IMR-90 (cell line): ENCODE results near the gene KIF1C. TPM values are rescaled to one million over a fixed set of nuclear protein-coding genes. Genes with fewer than 3 reads are reported as not detected.
A peak's percentile ranks its signal among the peaks of the same experiment; 100 is the strongest.

Experiments
- ATAC-seq: fragments of 200-7000 bp; cut with Tn5 transposase; 2 replicates; pipeline ENCODE4 v1.9.1; 2020; ENCODE audit warnings: low read depth, mild to moderate bottlenecking, moderate library complexity
- BruUV-seq: library from RNA; stranded (reverse); fragments of 400-500 nt; replicated peaks from 2 replicates; lab custom pipeline; 2021; lab: Mats Ljungman, UMichigan
- CTCF ChIA-PET: fragments of 300-600 bp; formaldehyde crosslinking; extraction: SDS; loops from one replicate; lab custom pipeline; 2021; ENCODE audit warnings: antibody characterized with exemption; lab: Yijun Ruan, JAX
- POLR2A ChIA-PET: fragments of 300-600 bp; sonication (Branson Sonifier 250); formaldehyde crosslinking; loops from one replicate; lab custom pipeline; 2022; ENCODE audit warnings: antibody characterized with exemption; ENCODE audit not compliant: unreplicated experiment; lab: Charles Lee
- DNase-seq: peaks from one replicate; pipeline ENCODE4 v3.0.0; 2013
- H2AFZ ChIP-seq: replicated peaks from 2 replicates; pipeline ENCODE3; 2013; ENCODE audit warnings: low read length, mild to moderate bottlenecking; ENCODE audit not compliant: poor library complexity
- H2AK5ac ChIP-seq: 2 replicates; pipeline ENCODE4 v1.6.1; 2013; ENCODE audit warnings: low read depth, low read length, inconsistent platforms
- H2AK9ac ChIP-seq: replicated peaks from 2 replicates; pipeline ENCODE3; 2013; ENCODE audit warnings: mild to moderate bottlenecking, low read depth, low read length, moderate library complexity; ENCODE audit not compliant: poor library complexity
- H2BK120ac ChIP-seq: 2 replicates; pipeline ENCODE4 v1.6.1; 2013; ENCODE audit warnings: low read depth, low read length, inconsistent platforms
- H2BK15ac ChIP-seq: 3 replicates; pipeline ENCODE4 v1.6.1; 2013; ENCODE audit warnings: low read depth, low read length, inconsistent platforms
- H2BK20ac ChIP-seq: 2 replicates; pipeline ENCODE4 v1.6.1; 2013; ENCODE audit warnings: low read depth, mild to moderate bottlenecking, inconsistent platforms, low read length, moderate library complexity
- H2BK5ac ChIP-seq: 2 replicates; pipeline ENCODE4 v1.6.1; 2013; ENCODE audit warnings: mild to moderate bottlenecking, low read depth, low read length, inconsistent platforms; ENCODE audit not compliant: poor library complexity, severe bottlenecking
- H3K14ac ChIP-seq: replicated peaks from 2 replicates; pipeline ENCODE4 v1.6.1; 2013; ENCODE audit warnings: low read depth, low read length, inconsistent platforms
- H3K18ac ChIP-seq: 2 replicates; pipeline ENCODE4 v1.6.1; 2013; ENCODE audit warnings: low read depth, low read length, control low read depth
- H3K23ac ChIP-seq: 2 replicates; pipeline ENCODE4 v1.6.1; 2013; ENCODE audit warnings: low read depth, low read length, inconsistent platforms
- H3K27ac ChIP-seq: 2 replicates; pipeline ENCODE4 v1.5.1; 2013; ENCODE audit warnings: mild to moderate bottlenecking, control low read depth, low read length; ENCODE audit not compliant: insufficient read depth
- H3K27me3 ChIP-seq: 2 replicates; pipeline ENCODE4 v1.6.1; 2013; ENCODE audit warnings: low read length; ENCODE audit not compliant: control insufficient read depth, insufficient read depth
- H3K36me3 ChIP-seq: 2 replicates; pipeline ENCODE4 v1.6.1; 2013; ENCODE audit warnings: low read length, mixed read lengths; ENCODE audit not compliant: control insufficient read depth, insufficient read depth
- H3K4ac ChIP-seq: 2 replicates; pipeline ENCODE4 v1.6.1; 2013; ENCODE audit warnings: low read depth, low read length, inconsistent platforms
- H3K4me1 ChIP-seq: 2 replicates; pipeline ENCODE4 v1.6.1; 2013; ENCODE audit warnings: low read length, mixed read lengths; ENCODE audit not compliant: control insufficient read depth, insufficient read depth
- H3K4me2 ChIP-seq: 2 replicates; pipeline ENCODE4 v1.6.1; 2013; ENCODE audit warnings: low read depth, mild to moderate bottlenecking, control low read depth, low read length, moderate library complexity
- H3K4me3 ChIP-seq: 2 replicates; pipeline ENCODE4 v1.5.1; 2013; ENCODE audit warnings: low read depth, mild to moderate bottlenecking, control low read depth, low read length, moderate library complexity; ENCODE audit not compliant: insufficient read depth
- H3K56ac ChIP-seq: 2 replicates; pipeline ENCODE4 v1.6.1; 2013; ENCODE audit warnings: low read length, inconsistent platforms; ENCODE audit not compliant: insufficient read depth; ENCODE audit errors: extremely low read depth
- H3K79me1 ChIP-seq, 2 experiments: 2 replicates each; pipeline ENCODE4 v1.6.1; 2013; ENCODE audit warnings: low read length in 2 of 2, inconsistent platforms in 1 of 2, low read depth in 1 of 2
- H3K9ac ChIP-seq: 2 replicates; pipeline ENCODE4 v1.6.1; 2013; ENCODE audit warnings: low read depth, low read length, control low read depth
- H3K9me1 ChIP-seq: 2 replicates; pipeline ENCODE4 v1.6.1; 2013; ENCODE audit warnings: low read length, inconsistent platforms; ENCODE audit not compliant: insufficient read depth
- H3K9me3 ChIP-seq: 2 replicates; pipeline ENCODE4 v1.6.1; 2013; ENCODE audit warnings: low read length; ENCODE audit not compliant: control insufficient read depth, insufficient read depth
- H4K20me1 ChIP-seq: 2 replicates; pipeline ENCODE4 v1.6.1; 2013; ENCODE audit warnings: low read length, inconsistent platforms; ENCODE audit not compliant: insufficient read depth
- H4K5ac ChIP-seq: 2 replicates; pipeline ENCODE4 v1.6.1; 2013; ENCODE audit warnings: mild to moderate bottlenecking, low read depth, low read length, control low read depth
- H4K8ac ChIP-seq, 2 experiments: 2 replicates each; pipeline ENCODE4 v1.6.1; 2013; ENCODE audit warnings: low read depth in 2 of 2, low read length in 2 of 2, control low read depth in 1 of 2, inconsistent platforms in 1 of 2
- H4K91ac ChIP-seq: 2 replicates; pipeline ENCODE4 v1.6.1; 2013; ENCODE audit warnings: low read depth, low read length, inconsistent platforms; ENCODE audit not compliant: insufficient read depth
- BHLHE40 ChIP-seq: fragments of 150-350 bp; IDR thresholded peaks from 2 replicates; pipeline ENCODE4 v1.6.1; 2016; ENCODE audit warnings: mild to moderate bottlenecking, low read depth, low read length
- CEBPB ChIP-seq: IDR thresholded peaks from 2 replicates; pipeline ENCODE4 v1.6.1; 2012; ENCODE audit warnings: low read depth, low read length, improper control_type of control experiment
- CHD1 ChIP-seq: IDR thresholded peaks from 2 replicates; pipeline ENCODE4 v1.6.1; 2012; ENCODE audit warnings: low read depth, low read length, improper control_type of control experiment
- CTCF ChIP-seq: conservative IDR thresholded peaks from 2 replicates; pipeline ENCODE4 v1.5.1; 2012; ENCODE audit warnings: mild to moderate bottlenecking, low read depth, low read length, improper control_type of control experiment
- FOS ChIP-seq: fragments of 150-350 bp; IDR thresholded peaks from 2 replicates; pipeline ENCODE4 v1.6.1; 2016; ENCODE audit warnings: low read depth, low read length
- MAFK ChIP-seq: IDR thresholded peaks from 2 replicates; pipeline ENCODE4 v1.6.1; 2012; ENCODE audit warnings: low read depth, low read length, improper control_type of control experiment
- MAZ ChIP-seq: IDR thresholded peaks from 2 replicates; pipeline ENCODE4 v1.6.1; 2012; ENCODE audit warnings: low read depth, mild to moderate bottlenecking, low read length, improper control_type of control experiment, moderate library complexity, borderline replicate concordance
- NFE2L2 ChIP-seq: fragments of 150-350 bp; IDR thresholded peaks from 2 replicates; pipeline ENCODE4 v1.6.1; 2016; ENCODE audit warnings: low read depth, mild to moderate bottlenecking, low read length
- POLR2A ChIP-seq: IDR thresholded peaks from 2 replicates; pipeline ENCODE4 v1.6.1; 2012; ENCODE audit warnings: mild to moderate bottlenecking, low read depth, low read length
- RCOR1 ChIP-seq: IDR thresholded peaks from 2 replicates; pipeline ENCODE4 v1.6.1; 2012; ENCODE audit warnings: mild to moderate bottlenecking, low read length, improper control_type of control experiment; ENCODE audit not compliant: insufficient replicate concordance
- USF2 ChIP-seq: fragments of 150-350 bp; IDR thresholded peaks from 2 replicates; pipeline ENCODE4 v1.6.1; 2017; ENCODE audit warnings: mild to moderate bottlenecking, antibody characterized with exemption, low read length, low read depth
- WGBS, 2 experiments: methylation state at CpG; one replicate each; pipeline versions ENCODE4 v1.1.5 to v1.1.7; 2013; ENCODE audit warnings: missing lambda C conversion rate in 2 of 2; ENCODE audit not compliant: insufficient read length in 1 of 2; ENCODE audit errors: extremely low coverage in 2 of 2; 5-methylcytosine and 5-hydroxymethylcytosine counted together
- dilution Hi-C: fragments of 300-500 bp; cut with HindIII; formaldehyde crosslinking; loops from one replicate; pipeline ENCODE4 v1.14.3; 2018; ENCODE audit warnings: low sequenced_read_pairs; ENCODE audit not compliant: unreplicated experiment
- in situ Hi-C: fragments of 300-500 bp; cut with MboI; formaldehyde crosslinking; loops from 3 replicates; pipeline ENCODE4 v1.14.3; 2019; ENCODE audit warnings: low sequenced_read_pairs, inconsistent platforms, mixed read lengths
- intact Hi-C: fragments of 100-400 bp; cut with micrococcal nuclease; formaldehyde crosslinking; loops from 2 replicates; pipeline ENCODE4 v1.10.0; 2022
- polyA plus RNA-seq, 3 experiments: library from polyadenylated mRNA; depleted of rRNA; stranded (reverse); fragments of >200 nt; gene quantifications; 2 replicates each; pipeline ENCODE4 v1.2.3, GENCODE V29; 2012; ENCODE audit warnings: low replicate concordance in 1 of 3
- total RNA-seq: library from RNA; depleted of rRNA; stranded (reverse); fragments of >200 nt; gene quantifications from 2 replicates; pipeline ENCODE4 v1.2.3, GENCODE V29; 2012

Gene KIF1C
- total and polyA plus RNA-seq, 2 of the 4 experiments (the other 2 are of a cell fraction), result 27.4 to 28.7 TPM

GRCh38 chr17:4959261-4959965, 38.3 kb upstream of the KIF1C start:
- Histone ChIP-seq H3K27ac (no peak overlapping the region), H3K56ac (no peak overlapping the region), H3K23ac (no peak overlapping the region), H3K36me3 (peaks cover 20% of the 10 kb centered on the region), H4K91ac (no peak overlapping the region), H2AK5ac (no peak overlapping the region), H3K4ac (no peak overlapping the region), H2BK20ac (no peak overlapping the region), H2BK15ac (no peak overlapping the region), H3K9me3 (no peaks in the 10 kb centered on the region), H4K8ac (no peak overlapping the region), H3K14ac (no peak overlapping the region), H3K9me1 (0 out of 2 replicates have a peak, but pooled peaks cover 6% of the 10 kb centered on the region), H3K4me2 (no peak overlapping the region), H3K79me1 (peaks cover 3 to 21% of the 10 kb centered on the region in 2 experiments; a peak in 3 of 4 replicates), H3K27me3 (no peaks in the 10 kb centered on the region), H2AFZ (no peak overlapping the region), H2BK120ac (no peak overlapping the region), H2BK5ac (no peak overlapping the region), H2AK9ac (no peak overlapping the region), H3K4me3 (no peak overlapping the region), H3K18ac (no peak overlapping the region), H4K5ac (no peak overlapping the region), H3K9ac (no peak overlapping the region), H3K4me1 (no peaks in the 10 kb centered on the region), H4K20me1 (no peaks in the 10 kb centered on the region)
- TSS peak; percentile 98 for BruUV-seq
- in situ Hi-C loops (no loop called here), intact Hi-C loops (no loop called here), dilution Hi-C loops (no loop called here)
- POLR2A ChIA-PET, result no interaction called here
- CTCF ChIA-PET, result no interaction called here
- WGBS, 2 experiments, result 81% methylated on average over 4 of the region's 18 CpGs; no CpG with 5 or more reads in 1 of the 2 experiments
- ATAC-seq, result no peak
- TF ChIP-seq CTCF (no peak), FOS (no peak), BHLHE40 (no peak), NFE2L2 (no peak), RCOR1 (no peak), MAFK (no peak), MAZ (no peak), USF2 (no peak), CEBPB (no peak), CHD1 (no peak), POLR2A (no peak)
- DNase-seq, result no peak
